ENCODE results near the gene HCN2.
"Not testable (repeated sequence)": the region's sequence is repeated elsewhere in the genome, so short reads cannot be mapped to it uniquely, and the experiment has no call there.

Gene HCN2

DNA sequence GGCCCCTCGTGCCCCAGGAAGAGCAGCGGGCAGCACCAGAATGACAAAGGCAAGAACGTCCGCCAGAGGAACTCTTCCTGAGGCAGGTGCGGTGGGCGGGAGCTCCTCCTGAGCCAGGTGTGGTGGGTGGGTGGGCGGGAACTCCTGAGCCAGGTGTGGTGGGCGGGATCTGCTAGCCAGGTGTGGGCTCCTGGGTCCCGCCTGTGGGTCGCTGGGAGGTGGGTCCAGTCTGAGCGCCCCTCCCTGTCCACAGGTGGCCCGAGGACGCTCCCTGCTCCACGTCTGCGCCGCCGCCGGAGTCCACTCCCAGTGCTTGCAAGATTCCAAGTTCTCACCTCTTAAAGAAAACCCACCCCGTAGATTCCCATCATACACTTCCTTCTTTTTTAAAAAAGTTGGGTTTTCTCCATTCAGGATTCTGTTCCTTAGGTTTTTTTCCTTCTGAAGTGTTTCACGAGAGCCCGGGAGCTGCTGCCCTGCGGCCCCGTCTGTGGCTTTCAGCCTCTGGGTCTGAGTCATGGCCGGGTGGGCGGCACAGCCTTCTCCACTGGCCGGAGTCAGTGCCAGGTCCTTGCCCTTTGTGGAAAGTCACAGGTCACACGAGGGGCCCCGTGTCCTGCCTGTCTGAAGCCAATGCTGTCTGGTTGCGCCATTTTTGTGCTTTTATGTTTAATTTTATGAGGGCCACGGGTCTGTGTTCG is 7.0 kb upstream of the HCN2 start:
- in situ Hi-C loops (cut with HindIII; ENCODE audit: low pct_ligation_motif_present, low pct_unique_long_range_greater_than_20kb, low sequenced_read_pairs), result no loop called here
- DNase-seq, result no peak

DNA sequence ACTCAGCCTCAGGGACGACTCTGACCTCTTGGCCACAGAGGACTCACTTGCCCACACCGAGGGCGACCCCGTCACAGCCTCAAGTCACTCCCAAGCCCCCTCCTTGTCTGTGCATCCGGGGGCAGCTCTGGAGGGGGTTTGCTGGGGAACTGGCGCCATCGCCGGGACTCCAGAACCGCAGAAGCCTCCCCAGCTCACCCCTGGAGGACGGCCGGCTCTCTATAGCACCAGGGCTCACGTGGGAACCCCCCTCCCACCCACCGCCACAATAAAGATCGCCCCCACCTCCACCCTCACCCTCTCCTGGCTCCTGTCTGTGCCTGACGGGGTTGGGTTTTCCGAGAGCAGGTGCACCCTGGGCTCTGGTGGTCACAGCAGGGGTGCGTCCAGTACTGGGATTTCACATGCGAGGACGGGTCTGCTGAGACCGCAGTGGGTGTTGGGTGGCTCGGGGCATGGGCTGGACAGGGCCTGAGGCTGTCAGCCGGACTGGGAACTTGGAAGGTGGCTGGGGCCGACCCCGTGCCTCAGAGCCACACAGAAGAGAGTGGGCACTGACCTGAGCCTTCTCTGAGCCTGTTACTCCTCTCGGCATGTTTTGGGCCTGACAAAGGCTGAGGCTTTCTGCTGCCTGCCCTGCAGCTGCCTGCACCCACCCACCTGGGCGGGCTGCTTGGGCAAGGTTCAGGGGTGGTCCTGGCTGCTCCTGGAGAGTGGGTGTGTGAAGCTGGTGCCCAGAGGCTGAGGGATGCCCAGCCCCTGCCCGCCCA is 6.3 kb upstream of the HCN2 start:
- no peak for DNase-seq
- in situ Hi-C loops (cut with HindIII; ENCODE audit: low pct_ligation_motif_present, low pct_unique_long_range_greater_than_20kb, low sequenced_read_pairs), result no loop called here

DNA sequence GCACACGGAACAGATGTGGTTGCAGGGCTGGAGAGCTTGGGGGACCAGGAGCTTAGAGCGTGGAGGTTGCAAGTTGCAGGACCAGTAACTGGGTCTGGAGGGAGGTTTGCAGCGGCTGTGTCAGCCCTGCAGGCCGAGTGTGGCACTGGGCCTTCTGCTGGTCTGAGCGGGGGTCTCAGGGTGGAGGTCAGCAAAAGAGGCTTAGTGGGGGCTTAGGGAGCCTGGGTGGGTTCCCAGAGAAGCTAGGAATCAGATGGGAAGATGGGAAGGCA is 5.8 kb upstream of the HCN2 start:
- no peak for DNase-seq
- in situ Hi-C loops (cut with HindIII; ENCODE audit: low pct_ligation_motif_present, low pct_unique_long_range_greater_than_20kb, low sequenced_read_pairs), result no loop called here

DNA sequence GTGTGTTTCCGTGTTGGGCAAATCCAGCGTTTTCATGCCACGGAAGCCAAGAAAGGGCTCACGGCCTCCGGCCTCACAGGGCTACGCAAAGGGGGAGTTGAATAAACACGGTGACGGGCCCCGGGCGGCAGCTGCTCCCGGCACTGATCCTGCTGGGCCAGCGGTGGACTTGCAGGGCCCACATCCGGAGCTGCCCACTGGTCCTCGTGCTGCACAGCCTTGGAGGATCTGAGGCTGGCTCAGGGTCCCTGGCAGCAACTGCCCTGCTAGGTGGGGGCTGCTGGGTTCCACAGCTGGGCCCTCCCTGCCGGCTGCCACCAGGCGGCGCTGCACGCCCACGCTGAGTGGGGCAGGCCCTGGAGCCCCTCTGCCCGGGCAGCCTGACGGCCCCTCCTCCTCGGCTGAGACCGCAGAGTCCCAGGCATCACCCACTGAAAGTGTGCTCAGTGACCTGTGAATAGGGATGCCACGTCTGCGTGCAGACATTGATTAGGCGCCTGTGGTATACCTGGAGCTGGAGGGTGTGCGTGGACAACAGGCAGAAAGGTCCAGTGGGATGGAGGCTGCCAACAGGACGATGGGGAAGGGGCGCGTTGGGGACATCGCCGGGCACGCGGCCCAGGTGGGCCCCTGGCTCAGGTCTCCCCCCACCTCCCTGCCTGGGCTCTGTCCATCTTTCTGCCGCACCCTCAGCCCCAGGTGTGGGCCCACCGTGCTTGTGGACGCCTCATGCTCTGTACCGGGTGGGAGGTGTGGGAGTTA is 5.3 kb upstream of the HCN2 start:
- in situ Hi-C loops (cut with HindIII; ENCODE audit: low pct_ligation_motif_present, low pct_unique_long_range_greater_than_20kb, low sequenced_read_pairs), result no loop called here
- peak; percentile 43 for DNase-seq

DNA sequence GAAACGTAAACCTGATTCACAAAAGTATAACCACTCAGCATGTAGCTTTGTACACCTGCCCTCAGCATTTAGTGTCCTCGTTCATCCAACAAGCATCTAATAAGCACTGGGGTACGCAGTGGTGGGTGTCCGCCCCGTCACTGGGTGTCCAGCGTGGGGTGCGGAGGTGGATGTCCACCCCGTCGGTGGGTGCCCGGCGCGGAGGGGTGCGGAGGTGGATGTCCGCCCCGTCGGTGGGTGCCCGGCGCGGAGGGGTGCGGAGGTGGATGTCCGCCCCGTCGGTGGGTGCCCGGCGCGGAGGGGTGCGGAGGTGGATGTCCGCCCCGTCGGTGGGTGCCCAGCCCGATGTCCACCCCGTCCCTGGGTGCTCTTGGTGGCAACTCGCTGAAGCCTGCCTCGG is 4.5 kb upstream of the HCN2 start:
- in situ Hi-C loops (cut with HindIII; ENCODE audit: low pct_ligation_motif_present, low pct_unique_long_range_greater_than_20kb, low sequenced_read_pairs), result not testable (repeated sequence)

DNA sequence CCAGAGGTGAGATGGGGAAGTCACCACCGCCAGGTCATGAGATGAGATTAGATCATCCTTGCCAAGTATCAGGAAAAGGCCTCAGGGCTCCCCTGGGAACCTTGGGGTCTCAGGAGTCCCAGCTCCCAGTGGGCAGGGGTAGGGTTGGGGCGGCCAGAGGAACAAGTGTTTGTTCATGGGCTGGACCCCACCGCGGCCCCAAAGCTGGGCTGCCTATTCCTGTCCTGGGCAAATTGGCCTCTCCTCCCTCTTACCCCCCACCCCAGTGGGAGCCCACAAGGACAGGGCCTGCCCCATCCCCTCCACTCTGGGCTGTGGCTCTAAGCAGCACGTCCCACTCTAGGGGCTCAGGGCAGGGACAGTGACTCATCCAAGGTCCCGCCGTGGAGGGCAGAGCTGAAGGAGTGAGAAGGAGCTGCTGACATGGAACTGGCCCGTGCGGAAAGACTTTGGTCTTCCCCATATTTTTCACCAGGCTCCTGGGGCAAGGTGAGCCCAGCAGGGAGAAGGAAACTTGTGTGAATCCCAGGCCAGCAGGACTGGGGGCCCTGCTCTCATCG is 4.0 kb upstream of the HCN2 start:
- DNase-seq, result no peak
- in situ Hi-C loops (cut with HindIII; ENCODE audit: low pct_ligation_motif_present, low pct_unique_long_range_greater_than_20kb, low sequenced_read_pairs), result no loop called here

More for the DNA sequence above, 4.5 kb upstream of the HCN2 start:
- DNase-seq, result not testable (repeated sequence)

DNA sequence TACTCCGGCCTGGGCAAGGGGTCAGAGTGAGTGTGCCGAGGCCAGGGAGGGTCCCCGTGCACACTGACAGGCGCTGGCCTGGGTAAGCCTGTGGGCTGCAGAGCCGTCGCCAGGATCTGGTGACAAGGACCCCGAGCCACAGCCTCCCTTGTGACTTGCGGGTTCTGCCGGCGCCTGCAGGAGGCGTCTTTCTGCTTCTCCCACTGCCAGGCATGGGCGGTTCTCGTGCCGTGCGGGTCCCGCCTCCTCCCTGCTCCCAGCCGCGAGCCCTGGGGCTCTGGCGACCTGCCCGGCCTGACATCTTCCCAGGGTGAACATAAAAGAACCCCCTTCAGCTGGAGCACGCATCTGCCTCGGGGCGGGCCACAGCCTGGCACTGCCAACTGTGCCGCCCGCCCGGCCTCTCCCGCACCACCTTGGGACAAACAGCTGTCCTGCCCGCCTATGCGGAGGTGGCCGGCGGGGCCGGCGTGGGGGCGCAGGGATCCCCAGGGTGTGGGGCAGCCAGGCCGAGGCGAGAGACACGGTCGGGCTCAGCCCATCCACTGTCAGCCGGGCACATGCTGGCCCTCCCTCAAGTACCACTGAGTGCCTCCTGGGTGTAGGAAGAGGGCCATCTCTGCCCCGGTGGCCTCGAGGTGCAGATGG is 1.5 kb upstream of the HCN2 start:
- in situ Hi-C loops (cut with HindIII; ENCODE audit: low pct_ligation_motif_present, low pct_unique_long_range_greater_than_20kb, low sequenced_read_pairs), result no loop called here
- peak; percentile 80 for DNase-seq

DNA sequence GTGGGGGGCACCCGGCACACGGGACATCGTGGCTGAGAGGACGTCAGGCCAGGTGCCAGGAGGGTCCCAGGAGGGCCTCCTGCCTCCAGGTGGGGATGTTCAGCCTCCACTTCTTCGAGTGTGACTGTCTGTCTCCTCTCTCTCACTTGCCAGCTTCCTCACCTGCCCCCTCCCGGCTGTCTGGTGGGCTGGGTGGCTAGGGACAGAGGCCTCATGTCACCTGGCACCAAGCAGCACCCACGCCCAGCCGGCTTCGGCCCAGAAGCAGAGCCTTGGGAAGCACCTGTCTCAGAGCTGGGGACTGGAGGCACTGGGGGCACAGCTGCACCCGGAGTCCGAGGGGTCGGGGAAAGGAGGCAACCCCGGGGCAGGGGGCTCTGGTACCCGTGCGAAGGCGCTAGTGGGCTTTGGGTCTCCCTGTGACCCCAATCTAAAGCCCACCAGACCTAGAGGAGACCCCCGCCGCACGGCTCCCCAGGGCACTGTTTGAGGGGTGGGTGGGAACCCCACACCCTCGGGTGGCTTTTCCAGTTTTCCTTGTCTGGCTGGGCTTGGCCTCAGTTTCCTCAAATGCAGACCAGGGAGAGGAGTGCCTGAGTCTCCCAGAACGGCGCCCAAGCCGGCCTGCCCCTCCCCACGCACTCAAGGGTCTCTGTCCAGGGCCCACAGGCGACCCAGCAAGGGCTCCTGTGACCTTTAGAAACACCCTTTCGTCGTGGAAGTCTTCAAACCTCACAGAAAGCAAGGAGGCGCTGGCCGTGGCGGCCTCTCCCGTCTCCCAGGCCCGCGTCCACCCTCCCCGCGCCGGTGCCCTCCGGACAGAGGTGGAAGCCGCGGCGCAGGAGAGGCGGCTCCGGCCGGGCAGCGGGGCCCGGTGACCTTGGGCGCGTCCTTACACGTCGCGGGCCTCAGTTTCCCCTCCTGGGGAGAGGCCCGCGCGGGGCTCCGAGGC is 664 bp upstream of the HCN2 start:
- in situ Hi-C loops (cut with HindIII; ENCODE audit: low pct_ligation_motif_present, low pct_unique_long_range_greater_than_20kb, low sequenced_read_pairs), result no loop called here
- peak; percentile 16 for DNase-seq

DNA sequence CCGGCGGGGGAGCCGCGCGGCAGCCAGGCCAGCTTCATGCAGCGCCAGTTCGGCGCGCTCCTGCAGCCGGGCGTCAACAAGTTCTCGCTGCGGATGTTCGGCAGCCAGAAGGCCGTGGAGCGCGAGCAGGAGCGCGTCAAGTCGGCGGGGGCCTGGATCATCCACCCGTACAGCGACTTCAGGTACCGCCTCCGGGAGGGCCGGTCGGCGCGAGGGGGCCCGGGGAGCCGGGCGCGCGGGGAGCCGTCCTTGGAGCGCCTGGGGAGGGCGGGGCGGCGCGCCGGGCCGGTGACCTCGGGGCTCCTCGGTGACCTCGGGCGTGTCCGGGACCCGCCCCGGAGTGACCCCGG is 690 bp downstream of the HCN2 start:
- peak; percentile 20 for DNase-seq
- in situ Hi-C loops (cut with HindIII; ENCODE audit: low pct_ligation_motif_present, low pct_unique_long_range_greater_than_20kb, low sequenced_read_pairs), result no loop called here

DNA sequence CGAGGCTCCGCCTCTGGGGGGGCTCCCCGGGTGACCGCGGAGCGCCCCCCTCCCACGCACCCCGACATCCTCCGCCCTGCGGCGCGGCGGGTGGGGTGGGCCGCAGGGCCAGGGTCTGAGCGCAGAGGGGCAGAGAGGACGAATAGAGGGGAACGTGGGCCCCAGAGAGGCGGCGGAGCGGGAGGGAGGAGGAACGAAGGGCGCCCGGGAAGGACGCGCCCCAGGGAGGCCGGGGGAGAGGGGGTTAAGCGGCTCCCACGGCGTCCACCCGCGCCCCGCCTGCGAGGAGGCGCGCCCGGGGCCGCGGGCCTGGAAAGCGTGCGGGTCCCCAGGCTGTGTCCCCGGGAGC is 1.0 kb downstream of the HCN2 start:
- in situ Hi-C loops (cut with HindIII; ENCODE audit: low pct_ligation_motif_present, low pct_unique_long_range_greater_than_20kb, low sequenced_read_pairs), result no loop called here
- no peak for DNase-seq

DNA sequence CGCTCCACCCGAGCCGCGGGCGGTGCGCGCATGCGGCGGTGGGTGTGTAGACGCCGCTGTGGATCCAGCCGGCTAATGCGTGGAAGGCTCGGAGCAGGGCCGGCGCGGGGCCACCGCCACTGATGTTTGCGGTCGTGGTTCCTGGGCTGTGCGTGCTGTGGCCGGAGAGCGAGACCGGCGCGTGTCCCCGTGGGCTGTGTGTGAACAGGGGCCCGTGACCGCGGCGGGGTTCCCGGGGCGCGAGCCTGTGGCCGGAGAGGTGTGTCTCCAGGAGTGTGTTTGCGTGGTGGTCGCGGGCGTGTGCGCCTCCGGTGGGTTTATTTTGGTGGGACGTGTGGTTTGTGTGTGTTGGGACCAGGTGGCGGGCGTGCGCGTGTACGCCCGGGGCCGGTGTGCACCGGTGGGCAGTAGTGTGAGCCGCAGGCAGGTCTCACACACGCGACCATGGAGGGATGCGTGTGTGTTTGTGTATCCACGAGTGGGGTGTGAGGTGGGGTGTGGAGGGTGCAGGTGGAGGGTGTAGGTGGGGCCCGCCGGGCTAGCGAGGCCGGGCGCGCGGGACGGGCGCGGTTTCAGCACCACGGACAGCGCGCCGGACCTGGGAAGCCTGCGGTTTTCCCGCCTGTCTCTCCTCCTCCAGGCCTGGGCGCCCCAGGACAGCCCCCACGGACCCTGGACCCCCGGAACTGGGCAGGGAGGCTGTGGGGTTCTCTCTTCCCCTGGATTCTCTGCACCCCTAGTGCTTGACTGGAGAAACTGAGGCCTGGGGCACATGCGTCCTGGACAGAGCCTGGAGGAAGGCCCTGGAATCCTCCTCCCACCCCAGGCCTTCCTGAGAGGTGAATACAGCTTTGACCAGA is 1.6 kb downstream of the HCN2 start:
- in situ Hi-C loops (cut with HindIII; ENCODE audit: low pct_ligation_motif_present, low pct_unique_long_range_greater_than_20kb, low sequenced_read_pairs), result no loop called here
- peak; percentile 44 for DNase-seq

DNA sequence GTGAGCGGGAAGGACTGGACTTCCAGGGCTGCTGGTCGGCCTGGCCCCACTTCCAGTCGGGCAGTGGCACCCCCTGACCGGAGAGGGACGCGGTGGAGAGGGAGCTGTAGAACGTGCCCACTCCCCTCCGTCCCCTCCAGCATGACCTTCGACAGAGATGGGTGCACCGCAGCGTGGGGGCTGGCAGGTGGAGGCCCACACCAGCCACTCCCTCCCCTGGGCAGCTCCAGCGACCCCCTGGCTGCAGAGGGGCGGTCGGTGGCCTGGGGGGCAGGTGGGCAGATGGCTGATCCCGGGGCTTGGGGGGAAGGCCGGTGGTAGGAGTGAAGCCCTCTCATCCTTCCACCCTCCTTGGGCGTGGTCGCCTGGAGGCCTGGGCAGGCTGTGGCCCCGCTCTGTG is 2.4 kb downstream of the HCN2 start:
- in situ Hi-C loops (cut with HindIII; ENCODE audit: low pct_ligation_motif_present, low pct_unique_long_range_greater_than_20kb, low sequenced_read_pairs), result no loop called here
- no peak for DNase-seq

DNA sequence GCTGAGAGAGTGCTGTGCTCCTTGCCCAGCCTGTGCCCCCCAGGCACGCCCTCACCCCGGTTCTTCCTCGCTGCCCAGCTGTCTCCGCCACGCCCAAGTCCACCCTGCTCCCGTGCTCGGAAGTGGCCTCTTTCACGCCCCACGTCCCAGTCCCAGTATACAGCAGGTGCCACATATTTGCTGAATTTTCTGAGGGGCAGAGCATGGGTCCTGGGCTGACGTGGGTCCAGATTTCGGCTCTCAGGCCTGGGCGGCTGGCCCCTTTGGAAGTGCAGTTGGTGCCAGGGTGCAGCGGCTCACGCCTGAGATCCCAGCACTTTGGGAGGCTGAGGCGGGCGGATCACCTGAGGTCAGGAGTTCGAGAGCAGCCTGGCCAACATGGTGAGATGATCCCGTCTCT is 3.4 kb downstream of the HCN2 start:
- no peak for DNase-seq
- in situ Hi-C loops (cut with HindIII; ENCODE audit: low pct_ligation_motif_present, low pct_unique_long_range_greater_than_20kb, low sequenced_read_pairs), result no loop called here

DNA sequence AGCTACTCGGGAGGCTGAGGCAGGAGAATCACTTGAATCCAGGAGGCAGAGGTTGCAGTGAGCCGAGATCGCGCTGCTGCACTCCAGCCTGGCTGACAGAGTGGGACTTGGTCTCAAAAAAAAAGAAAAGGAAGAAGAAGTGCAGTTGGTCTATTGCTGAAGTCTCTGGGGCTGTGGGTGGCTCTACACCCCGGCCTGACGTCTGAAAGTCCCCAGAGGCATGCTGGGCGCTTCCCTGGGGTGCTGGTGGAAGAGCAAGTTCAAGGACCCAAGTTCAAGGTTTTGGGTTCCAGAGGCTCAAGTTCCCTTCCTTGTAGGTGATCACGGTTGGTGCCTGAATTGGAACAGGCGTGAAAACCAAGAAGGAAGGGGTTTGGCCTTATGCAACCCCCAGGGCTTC is 3.8 kb downstream of the HCN2 start:
- no peak for DNase-seq
- in situ Hi-C loops (cut with HindIII; ENCODE audit: low pct_ligation_motif_present, low pct_unique_long_range_greater_than_20kb, low sequenced_read_pairs), result no loop called here

DNA sequence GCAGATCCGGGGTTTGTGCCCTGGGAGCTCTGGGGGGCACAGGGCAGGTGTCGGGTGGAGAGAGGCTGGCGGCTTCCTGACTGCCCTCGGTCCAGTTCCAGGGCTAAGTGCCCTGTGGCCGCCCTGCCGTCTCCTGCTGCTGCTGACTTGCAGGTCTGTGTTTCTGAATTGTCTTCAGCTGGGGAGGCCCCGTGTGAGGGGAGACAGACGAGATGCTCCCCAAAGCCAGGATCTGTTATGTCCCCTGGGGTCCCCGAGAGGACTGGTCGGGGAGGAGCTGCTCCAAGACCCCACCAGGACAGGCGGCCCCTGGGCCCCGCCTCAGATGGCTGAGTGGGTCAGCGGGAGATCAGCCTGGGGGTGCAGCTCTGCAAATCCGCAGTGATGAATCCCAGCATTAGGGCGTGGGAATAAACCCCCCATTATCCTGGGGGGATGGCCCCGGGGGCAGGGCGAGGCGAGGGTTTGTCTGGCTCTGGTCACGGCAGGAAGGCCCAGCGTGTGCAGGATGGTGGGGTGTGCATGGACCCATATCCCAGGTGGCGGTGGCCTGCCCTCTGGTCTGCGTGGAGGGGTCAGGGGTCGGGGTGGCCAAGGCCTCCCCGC is 4.7 kb downstream of the HCN2 start:
- in situ Hi-C loops (cut with HindIII; ENCODE audit: low pct_ligation_motif_present, low pct_unique_long_range_greater_than_20kb, low sequenced_read_pairs), result no loop called here
- no peak for DNase-seq

DNA sequence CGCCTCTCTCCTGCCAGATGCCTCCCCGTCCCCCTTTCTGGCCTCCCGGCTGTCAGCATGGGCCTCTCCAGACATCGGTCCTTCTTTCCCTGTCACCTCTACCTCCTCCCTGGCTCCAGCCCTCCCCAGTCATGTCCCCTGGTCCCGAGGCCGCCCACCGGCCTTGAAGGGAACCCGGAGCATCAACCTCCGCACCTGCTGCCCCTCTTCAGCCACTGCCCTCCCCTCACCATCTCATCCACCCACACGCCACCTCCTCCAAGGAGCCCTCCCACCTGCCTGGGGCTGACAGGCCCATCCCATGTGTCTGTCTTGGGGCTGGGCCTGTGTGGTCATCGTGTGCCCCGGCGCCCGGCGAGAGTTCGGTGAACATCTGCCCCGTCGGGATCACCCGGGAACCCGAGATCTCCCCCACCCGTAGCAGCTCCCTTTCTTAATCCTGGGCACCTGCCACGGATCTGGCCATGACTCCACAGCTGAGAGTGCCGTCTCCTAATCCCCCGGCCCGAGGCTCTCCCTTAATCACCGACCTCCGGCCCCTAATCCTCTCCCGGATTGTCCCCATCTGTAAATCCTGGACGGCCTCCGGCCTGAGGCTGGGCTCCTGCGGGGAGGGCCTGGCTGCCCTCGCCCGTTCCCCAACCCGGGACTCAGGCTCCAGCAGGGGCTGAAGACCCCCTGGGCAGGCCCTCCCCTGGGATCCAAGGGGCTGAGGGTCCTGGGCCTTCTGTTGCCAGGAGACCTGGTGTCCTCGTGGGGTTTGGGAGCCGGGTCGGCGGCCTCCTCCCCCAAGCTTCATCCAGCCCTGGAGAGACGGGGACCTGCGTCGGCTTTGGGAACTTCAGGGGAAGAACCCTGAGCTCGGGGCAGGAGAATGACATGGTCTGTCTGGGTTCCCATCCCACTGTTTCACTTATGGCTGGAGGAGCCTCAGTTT is 5.9 kb downstream of the HCN2 start:
- in situ Hi-C loops (cut with HindIII; ENCODE audit: low pct_ligation_motif_present, low pct_unique_long_range_greater_than_20kb, low sequenced_read_pairs), result no loop called here

More for the DNA sequence above, 5.9 kb downstream of the HCN2 start:
- no peak for DNase-seq

Data from ACHN (cell line).